Keratinocyte (primary cell): ENCODE results near the gene SLC7A6. TPM values are rescaled to one million over a fixed set of nuclear protein-coding genes. Genes with fewer than 3 reads are reported as not detected.

Experiments
- DNase-seq: peaks from one replicate; pipeline ENCODE4 v3.0.0-alpha.2; 2011; ENCODE audit warnings: low read depth, missing footprints, low spot score
- FAIRE-seq: peaks from 2 replicates; lab custom pipeline; 2011; peaks lifted over from hg19 to GRCh38; lab: Jason Lieb, UNC
- H2AFZ ChIP-seq: 2 replicates; pipeline ENCODE4 v1.6.0; 2012; ENCODE audit warnings: low read length, control low read depth, inconsistent platforms; ENCODE audit not compliant: control insufficient read depth
- H3K27ac ChIP-seq: 2 replicates; pipeline ENCODE4 v1.5.1; 2011; ENCODE audit warnings: low read length; ENCODE audit not compliant: control insufficient read depth, insufficient read depth
- H3K27me3 ChIP-seq: 3 replicates; pipeline ENCODE4 v1.6.0; 2011; ENCODE audit warnings: low read length; ENCODE audit not compliant: control insufficient read depth, insufficient read depth; ENCODE audit errors: extremely low read depth
- H3K36me3 ChIP-seq, 2 experiments: 2 replicates in 1 of 2; 3 replicates in 1 of 2; pipeline ENCODE4 v1.5.1; 2011; ENCODE audit warnings: low read length in 2 of 2, mild to moderate bottlenecking in 1 of 2; ENCODE audit not compliant: control insufficient read depth in 2 of 2, insufficient read depth in 2 of 2; ENCODE audit errors: extremely low read depth in 1 of 2
- H3K4me1 ChIP-seq: 3 replicates; pipeline ENCODE4 v1.5.1; 2011; ENCODE audit warnings: low read length; ENCODE audit not compliant: control insufficient read depth, insufficient read depth; ENCODE audit errors: extremely low read depth
- H3K4me2 ChIP-seq: 3 replicates; pipeline ENCODE4 v1.6.0; 2011; ENCODE audit warnings: low read depth, low read length; ENCODE audit not compliant: control insufficient read depth, insufficient read depth; ENCODE audit errors: extremely low read depth
- H3K4me3 ChIP-seq, 3 experiments: fragments of 200-600 bp in 1 of 3; sonication (generic) in 1 of 3; 2 replicates in 2 of 3; 3 replicates in 1 of 3; pipeline ENCODE4 v1.5.1; 2011 to 2016; ENCODE audit warnings: low read length in 3 of 3, mild to moderate bottlenecking in 3 of 3, control low read depth in 2 of 3, inconsistent platforms in 1 of 3, low read depth in 1 of 3, mixed read lengths in 1 of 3, mixed run types in 1 of 3, moderate library complexity in 1 of 3; ENCODE audit not compliant: control insufficient read depth in 2 of 3, insufficient read depth in 2 of 3; ENCODE audit errors: extremely low read depth in 1 of 3
- H3K79me2 ChIP-seq: 2 replicates; pipeline ENCODE4 v1.6.0; 2012; ENCODE audit warnings: low read length; ENCODE audit not compliant: control insufficient read depth, insufficient read depth
- H3K9ac ChIP-seq: 3 replicates; pipeline ENCODE4 v1.6.0; 2011; ENCODE audit warnings: low read length; ENCODE audit not compliant: control insufficient read depth, insufficient read depth; ENCODE audit errors: extremely low read depth
- H3K9me1 ChIP-seq: 3 replicates; pipeline ENCODE4 v1.6.0; 2011; ENCODE audit warnings: low read length; ENCODE audit not compliant: control insufficient read depth, insufficient read depth; ENCODE audit errors: extremely low read depth
- H3K9me3 ChIP-seq: 2 replicates; pipeline ENCODE4 v1.5.1; 2012; ENCODE audit warnings: low read depth, low read length; ENCODE audit not compliant: control insufficient read depth
- H4K20me1 ChIP-seq: 3 replicates; pipeline ENCODE4 v1.6.0; 2011; ENCODE audit warnings: low read length; ENCODE audit not compliant: control insufficient read depth, insufficient read depth; ENCODE audit errors: extremely low read depth
- EZH2 ChIP-seq: IDR thresholded peaks from one replicate; pipeline ENCODE4 v1.6.1; 2012; ENCODE audit warnings: inconsistent platforms, mild to moderate bottlenecking, low read length, moderate library complexity
- dilution Hi-C: fragments of 300-500 bp; cut with MboI; formaldehyde crosslinking; loops from one replicate; pipeline ENCODE4 v1.7.0; 2020; ENCODE audit warnings: low sequenced_read_pairs; ENCODE audit not compliant: extremely low pct_ligation_motif_present
- polyA plus RNA-seq, 5 experiments: library from polyadenylated mRNA; depleted of rRNA in 3 of 5; stranded (reverse) in 3 of 5; stranded (forward) in 1 of 5; unstranded in 1 of 5; fragments of >200 nt; gene quantifications; 1 replicate in 1 of 5; 2 replicates in 3 of 5; 3 replicates in 1 of 5; pipeline versions ENCODE4 v1.2.1 to v1.2.3, GENCODE V29; 2011 to 2012; ENCODE audit warnings: missing spikeins in 2 of 5, low read depth in 1 of 5, low replicate concordance in 1 of 5
- TF ChIP-seq, protein P1 (sequence below), 3 experiments: IDR thresholded peaks in 1 of 3; conservative IDR thresholded peaks in 1 of 3; optimal IDR thresholded peaks in 1 of 3; 2 replicates in 2 of 3; 3 replicates in 1 of 3; pipeline versions ENCODE3 to v1.5.1; 2011; ENCODE audit warnings: low read length in 3 of 3, mild to moderate bottlenecking in 3 of 3, moderate library complexity in 2 of 3, control low read depth in 1 of 3, inconsistent platforms in 1 of 3; ENCODE audit not compliant: insufficient read depth in 2 of 3; ENCODE audit errors: extremely low read depth in 1 of 3

The SLC7A6 gene
- polyA plus RNA-seq, 1 donor (not counting 4 experiments of a cell fraction or from before 2014, with no cell fraction given): 43.4 TPM

DNA sequence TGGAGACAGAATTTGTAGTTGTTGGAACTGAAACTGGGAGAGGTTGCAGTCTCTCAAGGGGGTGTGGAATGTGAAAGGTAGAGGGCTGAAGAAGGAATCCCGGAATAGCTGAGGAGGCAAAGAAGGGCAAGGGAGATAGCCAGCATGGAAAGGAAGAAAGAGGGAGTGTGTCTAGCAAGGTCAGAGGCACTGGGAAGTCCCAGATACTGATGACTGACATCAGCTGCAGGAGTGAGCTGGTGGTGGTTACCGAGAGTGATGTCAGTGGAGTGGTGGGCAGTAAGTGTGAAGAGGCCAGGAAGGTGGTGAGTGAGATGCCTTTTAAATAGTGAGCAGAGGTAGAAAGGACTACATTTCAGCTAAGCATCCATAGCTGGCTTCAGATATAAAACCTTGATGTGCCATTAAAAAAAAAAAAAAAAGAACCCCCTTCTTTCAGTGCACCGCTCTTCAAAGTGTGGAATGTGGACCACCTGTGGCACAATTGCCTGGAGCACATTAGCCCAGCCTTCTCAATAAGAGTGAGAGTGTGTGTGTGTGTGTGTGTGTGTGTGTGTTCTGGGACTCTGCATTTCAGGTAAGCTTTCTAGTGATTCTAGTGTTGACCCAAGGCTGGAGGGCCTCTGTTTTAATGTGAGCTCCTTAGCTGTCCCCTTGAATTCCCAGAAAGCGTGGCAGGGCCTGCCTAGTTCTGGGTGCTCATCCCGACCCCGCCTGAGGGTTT is 55.0 kb downstream of the SLC7A6 start:
- DNase-seq (no peak), FAIRE-seq (no peak)
- Histone ChIP-seq H4K20me1 (no peaks in the 10 kb centered on the region), H3K27ac (no peak overlapping the region), H3K4me1 (no peaks in the 10 kb centered on the region), H3K79me2 (no peaks in the 10 kb centered on the region), H3K4me3 (no peak overlapping the region), H3K9me3 (no peaks in the 10 kb centered on the region), H3K27me3 (no peaks in the 10 kb centered on the region), H2AFZ (no peak overlapping the region), H3K9ac (no peak overlapping the region), H3K36me3 (peaks cover 0 to 9% of the 10 kb centered on the region in 2 experiments), H3K9me1 (no peaks in the 10 kb centered on the region), H3K4me2 (no peak overlapping the region)
- TF ChIP-seq EZH2: no peak
- TF ChIP-seq, protein P1, sequence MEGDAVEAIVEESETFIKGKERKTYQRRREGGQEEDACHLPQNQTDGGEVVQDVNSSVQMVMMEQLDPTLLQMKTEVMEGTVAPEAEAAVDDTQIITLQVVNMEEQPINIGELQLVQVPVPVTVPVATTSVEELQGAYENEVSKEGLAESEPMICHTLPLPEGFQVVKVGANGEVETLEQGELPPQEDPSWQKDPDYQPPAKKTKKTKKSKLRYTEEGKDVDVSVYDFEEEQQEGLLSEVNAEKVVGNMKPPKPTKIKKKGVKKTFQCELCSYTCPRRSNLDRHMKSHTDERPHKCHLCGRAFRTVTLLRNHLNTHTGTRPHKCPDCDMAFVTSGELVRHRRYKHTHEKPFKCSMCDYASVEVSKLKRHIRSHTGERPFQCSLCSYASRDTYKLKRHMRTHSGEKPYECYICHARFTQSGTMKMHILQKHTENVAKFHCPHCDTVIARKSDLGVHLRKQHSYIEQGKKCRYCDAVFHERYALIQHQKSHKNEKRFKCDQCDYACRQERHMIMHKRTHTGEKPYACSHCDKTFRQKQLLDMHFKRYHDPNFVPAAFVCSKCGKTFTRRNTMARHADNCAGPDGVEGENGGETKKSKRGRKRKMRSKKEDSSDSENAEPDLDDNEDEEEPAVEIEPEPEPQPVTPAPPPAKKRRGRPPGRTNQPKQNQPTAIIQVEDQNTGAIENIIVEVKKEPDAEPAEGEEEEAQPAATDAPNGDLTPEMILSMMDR (optimal IDR thresholded peaks at IDR 0.05 in 1 of 3, IDR thresholded peaks at IDR 0.05 in 1 of 3, conservative IDR thresholded peaks at IDR 0.05 in 1 of 3; ENCODE audit: extremely low read depth in 1 of 3, insufficient read depth in 2 of 3, low read length in 3 of 3): no peak
- dilution Hi-C loops: no loop called here

GRCh38 chr16:68324336-68324735 is 60.0 kb downstream of the SLC7A6 start:
- FAIRE-seq (no peak), DNase-seq (no peak)
- no peaks in the 10 kb centered on the region for H3K9me3 ChIP-seq

More at GRCh38 chr16:68324336-68324735, 60.0 kb downstream of the SLC7A6 start:
- no peaks in the 10 kb centered on the region for H3K27me3 ChIP-seq
- no peak overlapping the region for H3K9ac ChIP-seq
- H3K4me2 ChIP-seq: no peak overlapping the region
- H3K9me1 ChIP-seq: no peaks in the 10 kb centered on the region
- no peak overlapping the region for H3K4me3 ChIP-seq
- no peaks in the 10 kb centered on the region for H4K20me1 ChIP-seq
- dilution Hi-C loops: no loop called here
- H3K36me3 ChIP-seq: peaks cover 2 to 4% of the 10 kb centered on the region in 2 experiments
- H2AFZ ChIP-seq: no peak overlapping the region
- no peak overlapping the region for H3K27ac ChIP-seq
- no peak for TF ChIP-seq EZH2
- TF ChIP-seq, protein P1 (optimal IDR thresholded peaks at IDR 0.05 in 1 of 3, IDR thresholded peaks at IDR 0.05 in 1 of 3, conservative IDR thresholded peaks at IDR 0.05 in 1 of 3; ENCODE audit: extremely low read depth in 1 of 3, insufficient read depth in 2 of 3, low read length in 3 of 3): no peak
- no peaks in the 10 kb centered on the region for H3K79me2 ChIP-seq
- no peaks in the 10 kb centered on the region for H3K4me1 ChIP-seq
